ENCODE results near the gene MORF4L1.
A peak's percentile ranks its signal among the peaks of the same experiment; 100 is the strongest.

Gene MORF4L1

GRCh38 chr15:78938658-78939488 lies 66.2 kb downstream of the MORF4L1 start:
- FAIRE-seq, result no peak
- DNase-seq (ENCODE audit: insufficient read length, low spot score), result no peak

DNA sequence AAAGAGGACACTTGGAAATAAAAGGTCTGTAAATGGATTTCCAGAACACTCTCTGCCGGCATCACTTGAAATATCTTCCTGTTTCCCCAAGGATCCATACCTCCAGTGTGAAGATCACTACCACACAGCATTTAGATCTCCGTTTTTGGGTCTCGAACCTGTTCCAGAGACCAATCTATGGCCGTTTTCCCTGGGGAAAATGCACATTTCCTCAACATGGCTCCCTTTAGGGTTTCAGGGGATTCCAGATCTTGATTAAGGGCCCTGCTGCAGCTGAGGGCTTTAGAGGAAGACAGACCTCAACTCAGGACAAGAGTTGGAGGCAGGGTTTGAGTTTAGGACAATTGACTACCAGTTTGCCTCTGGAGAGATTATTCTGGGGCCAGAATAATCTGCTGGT lies 70.1 kb downstream of the MORF4L1 start:
- FAIRE-seq (no peak), DNase-seq (ENCODE audit: insufficient read length, low spot score) (no peak)

DNA sequence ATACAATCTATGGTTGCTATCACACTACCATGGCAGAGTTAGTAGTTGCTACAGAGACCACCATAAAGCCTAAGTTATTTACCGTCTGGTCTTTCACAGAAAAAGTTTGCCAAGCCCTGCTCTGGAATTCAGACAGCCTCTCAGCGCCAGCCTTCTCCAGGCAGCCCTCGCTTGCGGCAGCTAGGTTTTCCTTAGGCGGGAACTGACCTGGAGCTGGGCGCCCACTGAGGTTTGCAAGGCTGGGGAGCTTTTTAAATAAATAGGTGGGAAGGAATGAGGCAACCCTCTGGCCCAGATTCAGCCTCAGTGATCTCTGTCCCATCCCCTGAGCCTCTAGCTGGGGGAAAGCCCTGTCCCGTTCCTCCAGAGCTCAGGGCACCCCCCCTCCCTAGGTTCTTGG lies 71.0 kb downstream of the MORF4L1 start:
- no peak for DNase-seq (ENCODE audit: insufficient read length, low spot score)
- FAIRE-seq, result no peak

GRCh38 chr15:78944202-78944625 lies 71.5 kb downstream of the MORF4L1 start:
- DNase-seq (ENCODE audit: insufficient read length, low spot score) (no peak), FAIRE-seq (no peak)

DNA sequence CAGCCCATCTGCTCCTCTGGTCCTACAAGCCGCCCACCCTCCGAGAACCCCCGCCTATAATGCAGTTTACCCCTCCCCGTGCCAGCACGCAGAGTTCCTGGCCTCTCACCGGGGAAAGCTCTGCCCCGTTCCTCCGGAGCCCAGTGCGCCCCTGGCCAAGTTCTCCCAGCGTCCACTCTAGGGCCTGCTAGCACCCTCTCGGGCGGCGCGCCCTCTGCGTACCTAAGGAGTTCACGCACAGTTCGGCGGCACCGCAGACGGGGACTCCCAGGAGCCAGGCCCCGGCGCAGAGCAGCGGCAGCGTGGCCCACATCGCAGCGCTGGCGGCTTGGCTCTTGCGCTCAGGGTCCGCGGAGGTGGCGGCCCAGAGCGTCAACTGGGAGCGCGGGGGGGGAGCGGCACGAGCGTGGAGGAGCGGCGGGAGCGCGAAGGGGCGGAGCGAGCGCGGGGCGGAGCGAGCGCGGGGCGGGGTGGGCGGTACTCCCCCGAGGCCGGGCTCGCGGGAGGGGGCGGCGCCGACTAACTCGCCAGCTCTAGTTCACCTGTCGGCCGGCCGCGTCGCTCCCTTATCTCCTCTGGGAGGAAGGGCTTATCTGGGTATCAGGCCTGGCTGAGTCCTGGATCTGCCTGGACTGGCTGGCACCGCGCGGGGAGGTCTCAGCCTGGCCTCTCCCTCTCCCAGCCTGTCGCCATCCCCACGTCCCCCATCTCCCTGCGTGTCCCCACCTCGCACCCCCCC lies 72.1 kb downstream of the MORF4L1 start, which contains the start of gene CTSH:
CTSH (minus strand) TSS at position 378 of the 739 bp plus-strand sequence; CDS start at position 313, 65 bp downstream.
- FAIRE-seq (no peak), DNase-seq (ENCODE audit: insufficient read length, low spot score) (peak; percentile 46)

DNA sequence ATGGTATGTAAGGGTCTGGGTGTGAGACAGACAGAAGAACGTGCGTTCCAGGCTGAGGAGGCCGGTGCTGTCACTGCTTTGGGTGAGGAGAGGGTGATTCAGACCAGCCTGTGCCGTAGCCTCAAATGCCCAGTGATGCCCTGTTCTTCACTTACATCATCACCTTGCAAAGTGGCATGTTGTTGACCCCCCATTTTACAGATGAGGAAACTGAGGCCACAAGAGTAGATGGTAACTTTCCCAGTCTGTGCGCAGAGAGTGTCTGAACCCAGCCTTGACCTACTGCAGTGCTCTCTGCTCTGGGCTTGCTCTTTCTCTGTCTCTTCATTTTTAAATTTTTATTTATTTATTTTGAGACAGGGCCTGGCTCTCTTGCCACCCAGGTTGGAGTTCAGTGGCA lies 73.8 kb downstream of the MORF4L1 start:
- no peak for DNase-seq (ENCODE audit: insufficient read length, low spot score)
- no peak for FAIRE-seq

DNA sequence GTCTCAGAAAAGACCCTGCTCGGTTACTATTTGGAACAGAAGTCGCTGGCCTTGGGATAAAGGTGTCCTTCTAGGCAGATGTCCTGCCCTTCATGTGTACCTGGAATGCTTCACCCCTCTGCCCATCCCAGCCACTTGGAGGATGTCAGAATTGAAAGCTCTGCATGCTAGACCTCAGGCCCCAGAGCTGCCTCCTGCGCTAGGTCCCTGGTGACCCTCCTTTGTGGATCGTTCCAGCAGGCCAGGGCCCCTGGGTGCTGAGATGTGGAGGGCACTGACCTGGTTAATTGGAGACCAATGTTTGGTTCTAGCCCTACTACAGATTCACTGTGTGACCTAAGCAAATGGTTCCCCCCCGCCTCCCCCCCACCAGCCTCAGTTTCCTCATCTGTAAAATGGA lies 74.8 kb downstream of the MORF4L1 start:
- FAIRE-seq, result no peak
- DNase-seq (ENCODE audit: insufficient read length, low spot score), result no peak

Measured in HTR-8/SVneo (cell line).